Panc1 (cell line): ENCODE measurements around the gene IPMK.

Source experiments
- CTCF ChIP-seq: fragments of 450-650 bp; IDR thresholded peaks from 2 replicates; pipeline ENCODE4 v1.5.1; 2017; ENCODE audit warnings: mild to moderate bottlenecking
- POLR2AphosphoS5 ChIP-seq: IDR thresholded peaks from 2 replicates; pipeline ENCODE4 v1.6.1; 2012; ENCODE audit warnings: mild to moderate bottlenecking, low read depth, low read length, moderate library complexity
- REST ChIP-seq, 2 experiments: IDR thresholded peaks; 2 replicates each; pipeline ENCODE4 v1.6.1; 2011 to 2012; ENCODE audit warnings: low read depth in 2 of 2, control low read depth in 1 of 2, low read length in 1 of 2, mild to moderate bottlenecking in 1 of 2, moderate library complexity in 1 of 2; ENCODE audit not compliant: insufficient read depth in 1 of 2
- SIN3A ChIP-seq: IDR thresholded peaks from 2 replicates; pipeline ENCODE4 v1.6.1; 2012; ENCODE audit warnings: low read depth, mild to moderate bottlenecking, low read length, moderate library complexity, borderline replicate concordance; ENCODE audit not compliant: insufficient read depth
- TCF7L2 ChIP-seq: IDR thresholded peaks from 2 replicates; pipeline ENCODE4 v1.6.1; 2011; ENCODE audit warnings: mild to moderate bottlenecking, low read depth, low read length, inconsistent platforms

- TF ChIP-seq CTCF (no peak), POLR2AphosphoS5 (no peak), REST (IDR thresholded peaks at IDR 0.05; ENCODE audit: insufficient read depth in 1 of 2, low read depth in 2 of 2, low read length in 1 of 2) (no peak), TCF7L2 (no peak), SIN3A (no peak)
Observed at GRCh38 chr10:58265249-58265648, 2.4 kb downstream of the IPMK start.
